ENCODE results near the gene CRYBB1. TPM values are rescaled to one million over a fixed set of nuclear protein-coding genes. Genes with fewer than 3 reads are reported as not detected.

Gene CRYBB1
- total RNA-seq, 1 donor from 2014 or later: not detected

GRCh38 chr22:26574001-26574723 is 43.7 kb downstream of the CRYBB1 start:
- DNase-seq: no peak

- peak; percentile 83 for DNase-seq
Observed at GRCh38 chr22:26573026-26573662, 44.7 kb downstream of the CRYBB1 start.

- DNase-seq: no peak
Observed at GRCh38 chr22:26570864-26571525, 46.8 kb downstream of the CRYBB1 start.

GRCh38 chr22:26570115-26570514 is 47.7 kb downstream of the CRYBB1 start:
- no peak for DNase-seq

GRCh38 chr22:26568207-26568706 is 49.6 kb downstream of the CRYBB1 start:
- DNase-seq: peak; percentile 44

- no peak for DNase-seq
Observed at GRCh38 chr22:26567610-26568009, 50.2 kb downstream of the CRYBB1 start.

GRCh38 chr22:26566994-26567393 is 50.8 kb downstream of the CRYBB1 start:
- DNase-seq: no peak

- DNase-seq: no peak
Observed at GRCh38 chr22:26565889-26566288, 51.9 kb downstream of the CRYBB1 start.

GRCh38 chr22:26565181-26565580 is 52.6 kb downstream of the CRYBB1 start:
- no peak for DNase-seq

- DNase-seq: no peak
Observed at GRCh38 chr22:26564672-26565071, 53.2 kb downstream of the CRYBB1 start.

- DNase-seq: peak; percentile 59
Observed at GRCh38 chr22:26564181-26564580, 53.6 kb downstream of the CRYBB1 start.

- no peak for DNase-seq
Observed at GRCh38 chr22:26563022-26563421, 54.8 kb downstream of the CRYBB1 start.

GRCh38 chr22:26561756-26562417 is 55.9 kb downstream of the CRYBB1 start:
- no peak for DNase-seq

GRCh38 chr22:26559961-26560575 is 57.8 kb downstream of the CRYBB1 start:
- no peak for DNase-seq

GRCh38 chr22:26558248-26558895 is 59.5 kb downstream of the CRYBB1 start:
- no peak for DNase-seq

- DNase-seq: no peak
Observed at GRCh38 chr22:26556904-26557303, 60.9 kb downstream of the CRYBB1 start.

- DNase-seq: no peak
Observed at GRCh38 chr22:26555478-26555877, 62.3 kb downstream of the CRYBB1 start.

- DNase-seq: no peak
Observed at GRCh38 chr22:26554956-26555355, 62.9 kb downstream of the CRYBB1 start.

- DNase-seq: peak; percentile 79
Observed at GRCh38 chr22:26553056-26553752, 64.6 kb downstream of the CRYBB1 start.

GRCh38 chr22:26552466-26552865 is 65.4 kb downstream of the CRYBB1 start:
- DNase-seq: no peak

- DNase-seq: no peak
Observed at GRCh38 chr22:26551568-26551967, 66.3 kb downstream of the CRYBB1 start.
